ENCODE measurements around the gene UNC45A. TPM values are rescaled to one million over a fixed set of nuclear protein-coding genes. Genes with fewer than 3 reads are reported as not detected.
A peak's percentile ranks its signal among the peaks of the same experiment; 100 is the strongest.

Gene UNC45A
- polyA plus RNA-seq, 6 donors from 2014 or later: 54.9 to 76.1 (median 60.9) TPM

- no peak for DNase-seq
- Mint-ChIP-seq H3K4me1 (peaks cover 7 to 12% (median 10%) of the 10 kb centered on the region in 3 donors), H3K4me3 (no peak overlapping the region), H3K9me3 (no peaks in the 10 kb centered on the region), H3K27me3 (no peaks in the 10 kb centered on the region), H3K36me3 (peaks cover 5 to 14% of the 10 kb centered on the region in 2 donors), H3K27ac (no peak overlapping the region)
- ATAC-seq (ENCODE audit: low read depth in 2 of 2): no peak
These were observed 15.0 kb downstream of the UNC45A start for GRCh38 chr15:90949979-90950675.

- no peaks in the 10 kb centered on the region for H3K9me3 Mint-ChIP-seq
- peak overlapping the region in 1 of 6 donors; percentile 41 for H3K27ac Mint-ChIP-seq
- H3K4me1 Mint-ChIP-seq: peaks cover 7 to 12% (median 10%) of the 10 kb centered on the region in 3 donors
- H3K36me3 Mint-ChIP-seq: peaks cover 5 to 14% of the 10 kb centered on the region in 2 donors
- DNase-seq (no peak), ATAC-seq (ENCODE audit: low read depth in 2 of 2) (no peak)
- H3K4me3 Mint-ChIP-seq: no peak overlapping the region
- H3K27me3 Mint-ChIP-seq: no peaks in the 10 kb centered on the region
These were observed 15.6 kb downstream of the UNC45A start for GRCh38 chr15:90950676-90951075.

GRCh38 chr15:90952901-90953677 is 18.0 kb downstream of the UNC45A start:
- H3K4me3 Mint-ChIP-seq: peak overlapping the region in 7 of 8 donors; percentile 27 to 73 (median 54)
- H3K27ac Mint-ChIP-seq: peak overlapping the region in 3 of 6 donors; percentile 55 to 85 (median 84)
- H3K9me3 Mint-ChIP-seq: no peaks in the 10 kb centered on the region
- H3K27me3 Mint-ChIP-seq: no peaks in the 10 kb centered on the region
- ATAC-seq (ENCODE audit: low read depth in 2 of 2): no peak
- H3K4me1 Mint-ChIP-seq: peaks cover 10 to 18% (median 17%) of the 10 kb centered on the region in 3 donors
- no peak for DNase-seq
- peaks cover 5 to 11% of the 10 kb centered on the region in 2 donors for H3K36me3 Mint-ChIP-seq

GRCh38 chr15:90953947-90954711 is 19.0 kb downstream of the UNC45A start:
- H3K9me3 Mint-ChIP-seq: no peaks in the 10 kb centered on the region
- peak overlapping the region; percentile 78 to 94 (median 90) for H3K4me3 Mint-ChIP-seq
- DNase-seq: no peak
- peak overlapping the region; percentile 63 to 98 (median 94) for H3K27ac Mint-ChIP-seq
- H3K36me3 Mint-ChIP-seq: peaks cover 1 to 5% of the 10 kb centered on the region in 2 donors
- H3K4me1 Mint-ChIP-seq: peaks cover 10 to 18% (median 17%) of the 10 kb centered on the region in 3 donors
- no peaks in the 10 kb centered on the region for H3K27me3 Mint-ChIP-seq
- ATAC-seq (ENCODE audit: low read depth in 2 of 2): no peak

GRCh38 chr15:90954712-90955623 is 19.9 kb downstream of the UNC45A start, which contains the start of gene RCCD1:
Gene RCCD1 (plus strand): TSS chr15:90954884. CDS start chr15:90956735, 1,851 bp downstream.
- peaks cover 10 to 20% (median 17%) of the 10 kb centered on the region in 3 donors for H3K4me1 Mint-ChIP-seq
- peaks cover 5 to 8% of the 10 kb centered on the region in 2 donors for H3K36me3 Mint-ChIP-seq
- no peaks in the 10 kb centered on the region for H3K9me3 Mint-ChIP-seq
- DNase-seq (peak; percentile 88), ATAC-seq (ENCODE audit: low read depth in 2 of 2) (peak; percentile 92 to 96)
- H3K27ac Mint-ChIP-seq: peak within 1 kb of the TSS; percentile 85 to 98 (median 96)
- peak within 1 kb of the TSS; percentile 78 to 94 (median 90) for H3K4me3 Mint-ChIP-seq
- no peaks in the 10 kb centered on the region for H3K27me3 Mint-ChIP-seq

- peaks cover 10 to 20% (median 17%) of the 10 kb centered on the region in 3 donors for H3K4me1 Mint-ChIP-seq
- H3K36me3 Mint-ChIP-seq: peaks cover 6 to 8% of the 10 kb centered on the region in 2 donors
- no peaks in the 10 kb centered on the region for H3K27me3 Mint-ChIP-seq
- no peak for ATAC-seq (ENCODE audit: low read depth in 2 of 2)
- H3K27ac Mint-ChIP-seq: peak overlapping the region in 3 of 6 donors; percentile 52 to 85 (median 64)
- no peaks in the 10 kb centered on the region for H3K9me3 Mint-ChIP-seq
- H3K4me3 Mint-ChIP-seq: peak overlapping the region in 7 of 8 donors; percentile 78 to 94 (median 91)
- no peak for DNase-seq
These were observed 20.7 kb downstream of the UNC45A start for GRCh38 chr15:90955624-90956273.

GRCh38 chr15:90956274-90957030 is 21.4 kb downstream of the UNC45A start:
- ATAC-seq (ENCODE audit: low read depth in 2 of 2) (peak; percentile 16 to 28), DNase-seq (peak; percentile 60)
- peak overlapping the region; percentile 30 to 94 (median 78) for H3K4me3 Mint-ChIP-seq
- H3K4me1 Mint-ChIP-seq: peaks cover 10 to 20% (median 17%) of the 10 kb centered on the region in 3 donors
- H3K27ac Mint-ChIP-seq: peak overlapping the region in 2 of 6 donors; percentile 52 to 64
- no peaks in the 10 kb centered on the region for H3K27me3 Mint-ChIP-seq
- H3K36me3 Mint-ChIP-seq: peaks cover 11 to 14% of the 10 kb centered on the region in 2 donors
- no peaks in the 10 kb centered on the region for H3K9me3 Mint-ChIP-seq

GRCh38 chr15:90957031-90957790 is 22.1 kb downstream of the UNC45A start:
- Mint-ChIP-seq H3K27me3 (no peaks in the 10 kb centered on the region), H3K27ac (no peak overlapping the region), H3K4me1 (peaks cover 10 to 20% (median 17%) of the 10 kb centered on the region in 3 donors), H3K9me3 (no peaks in the 10 kb centered on the region), H3K4me3 (peak overlapping the region; percentile 53 to 89 (median 78)), H3K36me3 (peaks cover 6 to 15% of the 10 kb centered on the region in 2 donors)
- ATAC-seq (ENCODE audit: low read depth in 2 of 2): no peak
- no peak for DNase-seq

GRCh38 chr15:90957791-90958190 is 22.7 kb downstream of the UNC45A start:
- no peaks in the 10 kb centered on the region for H3K9me3 Mint-ChIP-seq
- no peak for ATAC-seq (ENCODE audit: low read depth in 2 of 2)
- peak overlapping the region in 2 of 6 donors; percentile 39 to 56 for H3K27ac Mint-ChIP-seq
- H3K36me3 Mint-ChIP-seq: peaks cover 6 to 15% of the 10 kb centered on the region in 2 donors
- H3K4me1 Mint-ChIP-seq: peaks cover 8 to 20% (median 17%) of the 10 kb centered on the region in 3 donors
- H3K27me3 Mint-ChIP-seq: no peaks in the 10 kb centered on the region
- H3K4me3 Mint-ChIP-seq: peak overlapping the region in 7 of 8 donors; percentile 53 to 78 (median 71)
- DNase-seq: no peak

GRCh38 chr15:90959028-90959595 is 24.0 kb downstream of the UNC45A start:
- no peak for ATAC-seq (ENCODE audit: low read depth in 2 of 2)
- H3K9me3 Mint-ChIP-seq: no peaks in the 10 kb centered on the region
- H3K36me3 Mint-ChIP-seq: peaks cover 10 to 15% of the 10 kb centered on the region in 2 donors
- no peak for DNase-seq
- no peak overlapping the region for H3K27ac Mint-ChIP-seq
- H3K4me3 Mint-ChIP-seq: peak overlapping the region in 2 of 8 donors; percentile 39 to 43
- H3K27me3 Mint-ChIP-seq: no peaks in the 10 kb centered on the region
- H3K4me1 Mint-ChIP-seq: peaks cover 3 to 17% (median 7%) of the 10 kb centered on the region in 3 donors
